Smooth muscle cell (in vitro differentiated cells): ENCODE data around the gene HSPA12B. TPM values are rescaled to one million over a fixed set of nuclear protein-coding genes. Genes with fewer than 3 reads are reported as not detected.

ENCODE experiments used
- DNase-seq: peaks from one replicate; lab custom pipeline; 2025; ENCODE audit not compliant: unreplicated experiment; lab: John Stamatoyannopoulos, UW
- H2AFZ ChIP-seq: fragments of 200-600 bp; sonication (generic); 2 replicates; pipeline ENCODE4 v1.6.0; 2016; ENCODE audit warnings: antibody characterized with exemption, low read depth, mild to moderate bottlenecking
- H3F3A ChIP-seq: fragments of 200-600 bp; sonication (generic); 2 replicates; pipeline ENCODE4 v1.6.0; 2017; ENCODE audit warnings: antibody characterized with exemption, low read depth
- H3K27ac ChIP-seq: fragments of 200-600 bp; sonication (generic); 2 replicates; pipeline ENCODE4 v1.5.1; 2016; ENCODE audit warnings: low read depth, mild to moderate bottlenecking
- H3K27me3 ChIP-seq: fragments of 200-600 bp; sonication (generic); 2 replicates; pipeline ENCODE4 v1.6.1; 2016; ENCODE audit warnings: low read depth, mild to moderate bottlenecking
- H3K36me3 ChIP-seq: fragments of 200-600 bp; sonication (generic); 2 replicates; pipeline ENCODE4 v1.5.1; 2016; ENCODE audit warnings: low read depth
- H3K4me1 ChIP-seq: fragments of 200-600 bp; sonication (generic); 2 replicates; pipeline ENCODE4 v1.5.1; 2016; ENCODE audit warnings: low read depth
- H3K4me2 ChIP-seq: fragments of 200-600 bp; sonication (generic); 2 replicates; pipeline ENCODE4 v1.6.0; 2016; ENCODE audit warnings: mild to moderate bottlenecking
- H3K4me3 ChIP-seq: fragments of 200-600 bp; sonication (generic); 2 replicates; pipeline ENCODE4 v1.5.1; 2016; ENCODE audit warnings: mild to moderate bottlenecking
- H3K79me2 ChIP-seq: fragments of 200-600 bp; sonication (generic); 2 replicates; pipeline ENCODE4 v1.6.0; 2016; ENCODE audit warnings: low read depth, mild to moderate bottlenecking
- H3K9ac ChIP-seq: fragments of 200-600 bp; sonication (generic); 2 replicates; pipeline ENCODE4 v1.6.0; 2016; ENCODE audit warnings: low read depth
- H3K9me3 ChIP-seq: fragments of 200-600 bp; sonication (generic); replicated peaks from 2 replicates; pipeline ENCODE4 v1.5.1; 2016; ENCODE audit warnings: low read depth
- H4K20me1 ChIP-seq: fragments of 200-600 bp; sonication (generic); 2 replicates; pipeline ENCODE4 v1.6.0; 2016; ENCODE audit warnings: low read depth
- CTCF ChIP-seq: fragments of 200-600 bp; sonication (generic); IDR thresholded peaks from 2 replicates; pipeline ENCODE4 v1.5.1; 2017; ENCODE audit warnings: borderline replicate concordance, mild to moderate bottlenecking, antibody characterized with exemption; ENCODE audit not compliant: insufficient read depth, poor library complexity, severe bottlenecking
- WGBS: methylation state at CpG from one replicate; pipeline ENCODE4 v1.1.7; 2016; ENCODE audit warnings: low lambda C conversion rate; 5-methylcytosine and 5-hydroxymethylcytosine counted together
- polyA plus RNA-seq: library from polyadenylated mRNA; unstranded; fragments of >200 nt; fragmentation: Nextera tagmentation; extraction: Ambion mirVana; gene quantifications from 2 replicates; pipeline ENCODE4 v1.2.1, GENCODE V29; 2016
- total RNA-seq: library from RNA; depleted of rRNA; stranded (reverse); fragments of >200 nt; gene quantifications from 2 replicates; pipeline ENCODE4 v1.2.3, GENCODE V29; 2014

Gene HSPA12B
- total and polyA plus RNA-seq, 2 experiments from 2014 or later = 0.04 to 1.0 TPM

- Histone ChIP-seq H3K79me2 (no peaks in the 10 kb centered on the region), H3F3A (peaks cover 2% of the 10 kb centered on the region), H3K27me3 (peaks cover 48% of the 10 kb centered on the region), H3K27ac (no peak overlapping the region), H4K20me1 (peaks cover 7% of the 10 kb centered on the region), H3K9ac (no peak overlapping the region), H3K9me3 (no peaks in the 10 kb centered on the region), H3K36me3 (no peaks in the 10 kb centered on the region), H3K4me1 (peaks cover 5% of the 10 kb centered on the region), H2AFZ (no peak overlapping the region), H3K4me2 (no peak overlapping the region), H3K4me3 (no peak overlapping the region)
- WGBS = 95% methylated on average over 16 of the region's 16 CpGs
- DNase-seq = no peak
- TF ChIP-seq CTCF = no peak
Observed at GRCh38 chr20:3748073-3748472, 15.6 kb downstream of the HSPA12B start.

- Histone ChIP-seq H3K4me2 (peak overlapping the region; percentile 62), H3K27me3 (peaks cover 48% of the 10 kb centered on the region), H3K36me3 (no peaks in the 10 kb centered on the region)
Observed at GRCh38 chr20:3749087-3749688, 16.7 kb downstream of the HSPA12B start.

GRCh38 chr20:3749689-3750531 is 17.4 kb downstream of the HSPA12B start:
- peaks cover 2% of the 10 kb centered on the region for H3F3A ChIP-seq
- H3K27me3 ChIP-seq = peaks cover 48% of the 10 kb centered on the region
- H3K79me2 ChIP-seq = no peaks in the 10 kb centered on the region
- peak overlapping the region; percentile 62 for H3K4me2 ChIP-seq
- H4K20me1 ChIP-seq = peaks cover 7% of the 10 kb centered on the region
- TF ChIP-seq CTCF = peak; percentile 91
- WGBS = 16% methylated on average over 61 of the region's 72 CpGs
- no peak overlapping the region for H3K27ac ChIP-seq
- H3K4me1 ChIP-seq = peaks cover 5% of the 10 kb centered on the region
- no peak overlapping the region for H3K4me3 ChIP-seq
- no peak overlapping the region for H2AFZ ChIP-seq
- H3K9me3 ChIP-seq = no peaks in the 10 kb centered on the region
- peak; percentile 13 for DNase-seq
- H3K36me3 ChIP-seq = no peaks in the 10 kb centered on the region
- H3K9ac ChIP-seq = no peak overlapping the region

More at GRCh38 chr20:3749087-3749688, 16.7 kb downstream of the HSPA12B start:
- Histone ChIP-seq H3F3A (peaks cover 2% of the 10 kb centered on the region), H4K20me1 (peaks cover 7% of the 10 kb centered on the region), H3K27ac (no peak overlapping the region), H3K9ac (no peak overlapping the region), H2AFZ (no peak overlapping the region), H3K4me1 (peaks cover 5% of the 10 kb centered on the region), H3K4me3 (no peak overlapping the region), H3K79me2 (no peaks in the 10 kb centered on the region), H3K9me3 (no peaks in the 10 kb centered on the region)
- no peak for DNase-seq
- 80% methylated on average over 22 of the region's 24 CpGs for WGBS
- TF ChIP-seq CTCF = no peak
